Brain microvascular endothelial cell (primary cell): ENCODE measurements around the gene XPA.

Experiments used
- DNase-seq: peaks from one replicate; pipeline ENCODE4 v3.0.0-alpha.2; 2020
- H3K27ac ChIP-seq: fragments of 250-450 bp; sonication (Bioruptor Pico); 2 replicates; pipeline ENCODE4 v1.5.1; 2020; ENCODE audit warnings: mild to moderate bottlenecking, moderate library complexity
- H3K27me3 ChIP-seq: fragments of 250-450 bp; sonication (Bioruptor Pico); replicated peaks from 2 replicates; pipeline ENCODE4 v1.5.1; 2020; ENCODE audit warnings: mild to moderate bottlenecking
- H3K36me3 ChIP-seq: fragments of 250-450 bp; sonication (Bioruptor Pico); replicated peaks from 2 replicates; pipeline ENCODE4 v1.5.1; 2020; ENCODE audit warnings: mild to moderate bottlenecking
- H3K4me3 ChIP-seq: 2 replicates; pipeline ENCODE4 v1.5.1; 2011; ENCODE audit warnings: low read depth, mild to moderate bottlenecking, control low read depth, low read length, moderate library complexity
- in situ Hi-C: cut with HindIII; loops from 2 replicates; pipeline ENCODE4 v1.10.0; 2017; ENCODE audit warnings: low sequenced_read_pairs, low pct_ligation_motif_present
- TF ChIP-seq, protein P1 (sequence below): IDR thresholded peaks from 2 replicates; pipeline ENCODE4 v1.5.1; 2011; ENCODE audit warnings: low read depth, mild to moderate bottlenecking, moderate library complexity, low read length, control low read depth, inconsistent platforms; ENCODE audit errors: missing control alignments

Gene XPA

GRCh38 chr9:97695390-97695789 lies 1.8 kb downstream of the XPA start:
- Histone ChIP-seq H3K27ac (no peak overlapping the region), H3K36me3 (peaks cover 2% of the 10 kb centered on the region), H3K4me3 (no peak overlapping the region), H3K27me3 (no peaks in the 10 kb centered on the region)
- in situ Hi-C loops, result no loop called here
- TF ChIP-seq, protein P1, sequence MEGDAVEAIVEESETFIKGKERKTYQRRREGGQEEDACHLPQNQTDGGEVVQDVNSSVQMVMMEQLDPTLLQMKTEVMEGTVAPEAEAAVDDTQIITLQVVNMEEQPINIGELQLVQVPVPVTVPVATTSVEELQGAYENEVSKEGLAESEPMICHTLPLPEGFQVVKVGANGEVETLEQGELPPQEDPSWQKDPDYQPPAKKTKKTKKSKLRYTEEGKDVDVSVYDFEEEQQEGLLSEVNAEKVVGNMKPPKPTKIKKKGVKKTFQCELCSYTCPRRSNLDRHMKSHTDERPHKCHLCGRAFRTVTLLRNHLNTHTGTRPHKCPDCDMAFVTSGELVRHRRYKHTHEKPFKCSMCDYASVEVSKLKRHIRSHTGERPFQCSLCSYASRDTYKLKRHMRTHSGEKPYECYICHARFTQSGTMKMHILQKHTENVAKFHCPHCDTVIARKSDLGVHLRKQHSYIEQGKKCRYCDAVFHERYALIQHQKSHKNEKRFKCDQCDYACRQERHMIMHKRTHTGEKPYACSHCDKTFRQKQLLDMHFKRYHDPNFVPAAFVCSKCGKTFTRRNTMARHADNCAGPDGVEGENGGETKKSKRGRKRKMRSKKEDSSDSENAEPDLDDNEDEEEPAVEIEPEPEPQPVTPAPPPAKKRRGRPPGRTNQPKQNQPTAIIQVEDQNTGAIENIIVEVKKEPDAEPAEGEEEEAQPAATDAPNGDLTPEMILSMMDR, result no peak
- DNase-seq, result no peak

DNA sequence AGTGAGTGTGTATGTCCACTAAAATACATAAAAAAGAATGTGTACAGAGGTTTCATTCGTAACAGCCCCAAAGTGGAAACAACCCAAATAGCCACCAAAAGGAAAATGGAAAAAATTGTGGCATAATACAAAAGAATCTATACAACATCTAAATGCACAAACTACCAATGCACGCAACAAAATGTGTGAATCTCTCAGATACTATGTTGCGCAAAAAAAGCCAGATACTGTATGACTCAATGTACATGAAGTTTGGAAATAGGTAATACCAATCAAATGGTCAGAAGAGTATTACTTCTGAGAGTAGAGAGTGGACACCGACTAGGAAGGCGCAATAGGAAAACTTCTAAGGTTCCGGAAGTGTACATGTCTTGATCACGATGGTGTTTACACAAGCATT lies 2.4 kb downstream of the XPA start:
- Histone ChIP-seq H3K27ac (no peak overlapping the region), H3K4me3 (no peak overlapping the region), H3K27me3 (no peaks in the 10 kb centered on the region), H3K36me3 (peaks cover 2% of the 10 kb centered on the region)
- in situ Hi-C loops, result no loop called here
- TF ChIP-seq, protein P1, result no peak
- DNase-seq, result no peak

- H3K27ac ChIP-seq, result no peak overlapping the region
- TF ChIP-seq, protein P1, result no peak
- H3K4me3 ChIP-seq, result no peak overlapping the region
- peaks cover 7% of the 10 kb centered on the region for H3K36me3 ChIP-seq
- no peak for DNase-seq
- in situ Hi-C loops, result no loop called here
- no peaks in the 10 kb centered on the region for H3K27me3 ChIP-seq
These were observed 7.5 kb downstream of the XPA start for GRCh38 chr9:97689401-97690180.

DNA sequence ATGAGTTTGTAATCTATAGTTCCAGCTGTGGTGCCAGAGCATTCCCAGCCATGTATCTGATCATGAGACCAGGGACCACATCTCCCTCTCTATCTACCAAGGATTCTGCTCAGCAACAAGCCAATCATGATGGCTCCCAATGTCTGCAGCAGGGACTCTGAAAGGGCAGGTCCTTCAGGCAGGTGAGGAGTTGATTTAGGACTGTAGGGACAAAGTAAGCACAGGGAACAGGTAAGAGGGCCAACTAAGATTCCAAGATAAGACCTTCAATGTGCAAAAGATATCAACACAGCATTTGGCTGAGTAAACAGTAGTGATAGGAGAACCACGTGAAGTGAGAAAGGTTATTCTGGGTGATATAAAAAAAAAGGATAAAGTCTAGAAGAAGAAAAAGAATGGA lies 8.5 kb downstream of the XPA start:
- TF ChIP-seq, protein P1, result no peak
- H3K4me3 ChIP-seq, result no peak overlapping the region
- H3K27me3 ChIP-seq, result no peaks in the 10 kb centered on the region
- no peak overlapping the region for H3K27ac ChIP-seq
- H3K36me3 ChIP-seq, result peaks cover 14% of the 10 kb centered on the region
- in situ Hi-C loops, result no loop called here
- DNase-seq, result no peak

DNA sequence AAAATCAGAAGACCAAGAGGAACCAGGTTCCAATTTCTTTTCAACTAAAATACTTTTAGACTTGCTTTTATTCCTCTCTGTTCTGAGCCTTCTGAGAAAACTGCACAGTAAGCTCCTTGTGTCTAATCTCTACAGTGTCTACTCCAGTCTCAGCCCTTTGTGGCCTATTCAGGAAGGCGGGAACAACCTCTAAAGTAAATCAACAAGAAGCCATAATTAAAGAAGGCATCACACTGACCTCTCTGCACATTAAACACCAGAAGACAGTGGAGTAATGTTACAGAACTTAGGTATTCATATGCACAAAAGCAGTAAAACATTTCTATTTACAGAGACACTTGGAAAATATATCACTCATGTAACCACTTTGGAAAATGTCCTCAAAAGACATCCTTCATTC lies 14.9 kb downstream of the XPA start:
- DNase-seq, result no peak
- in situ Hi-C loops, result no loop called here
- Histone ChIP-seq H3K27me3 (no peaks in the 10 kb centered on the region), H3K36me3 (peaks cover 17% of the 10 kb centered on the region), H3K4me3 (no peak overlapping the region), H3K27ac (no peak overlapping the region)
- TF ChIP-seq, protein P1, result no peak

GRCh38 chr9:97675655-97676054 lies 21.5 kb downstream of the XPA start:
- in situ Hi-C loops, result no loop called here
- DNase-seq, result no peak
- Histone ChIP-seq H3K36me3 (peaks cover 53% of the 10 kb centered on the region), H3K4me3 (no peak overlapping the region), H3K27ac (no peak overlapping the region), H3K27me3 (no peaks in the 10 kb centered on the region)
- TF ChIP-seq, protein P1, result no peak
